22Rv1 (cell line): Measurements from ENCODE around the gene KDM4B.

Source experiments
- ZFX ChIP-seq: fragments of 450-650 bp; IDR thresholded peaks from 2 replicates; pipeline ENCODE4 v1.6.1; 2017; ENCODE audit warnings: antibody characterized with exemption, borderline replicate concordance
- TF ChIP-seq, protein P1 (sequence below): fragments of 450-650 bp; IDR thresholded peaks from 2 replicates; pipeline ENCODE4 v1.5.1; 2017; ENCODE audit warnings: mild to moderate bottlenecking

DNA sequence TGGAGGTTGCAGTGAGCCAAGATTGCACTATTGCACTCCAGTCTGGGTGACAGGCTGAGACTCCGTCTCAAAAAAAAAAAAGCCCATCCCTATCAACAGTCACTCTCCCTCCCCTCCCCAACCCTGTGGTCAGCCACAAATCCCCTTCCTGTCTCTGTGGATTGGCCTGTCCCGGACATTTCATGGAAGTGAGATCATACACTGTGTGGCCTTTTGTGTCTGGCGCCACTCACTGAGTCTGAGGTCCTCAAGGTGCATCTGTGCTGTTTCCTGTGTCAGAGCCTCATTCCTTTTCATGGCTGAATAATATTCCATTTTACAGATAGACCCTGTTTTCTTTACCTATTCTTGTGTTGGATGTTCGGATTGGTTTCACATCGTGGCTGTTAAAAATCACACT lies 222.2 kb downstream of the KDM4B start:
- TF ChIP-seq, protein P1, sequence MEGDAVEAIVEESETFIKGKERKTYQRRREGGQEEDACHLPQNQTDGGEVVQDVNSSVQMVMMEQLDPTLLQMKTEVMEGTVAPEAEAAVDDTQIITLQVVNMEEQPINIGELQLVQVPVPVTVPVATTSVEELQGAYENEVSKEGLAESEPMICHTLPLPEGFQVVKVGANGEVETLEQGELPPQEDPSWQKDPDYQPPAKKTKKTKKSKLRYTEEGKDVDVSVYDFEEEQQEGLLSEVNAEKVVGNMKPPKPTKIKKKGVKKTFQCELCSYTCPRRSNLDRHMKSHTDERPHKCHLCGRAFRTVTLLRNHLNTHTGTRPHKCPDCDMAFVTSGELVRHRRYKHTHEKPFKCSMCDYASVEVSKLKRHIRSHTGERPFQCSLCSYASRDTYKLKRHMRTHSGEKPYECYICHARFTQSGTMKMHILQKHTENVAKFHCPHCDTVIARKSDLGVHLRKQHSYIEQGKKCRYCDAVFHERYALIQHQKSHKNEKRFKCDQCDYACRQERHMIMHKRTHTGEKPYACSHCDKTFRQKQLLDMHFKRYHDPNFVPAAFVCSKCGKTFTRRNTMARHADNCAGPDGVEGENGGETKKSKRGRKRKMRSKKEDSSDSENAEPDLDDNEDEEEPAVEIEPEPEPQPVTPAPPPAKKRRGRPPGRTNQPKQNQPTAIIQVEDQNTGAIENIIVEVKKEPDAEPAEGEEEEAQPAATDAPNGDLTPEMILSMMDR: no peak
- no peak for TF ChIP-seq ZFX
